ENCODE measurements around the gene EIF2B1. TPM values are rescaled to one million over a fixed set of nuclear protein-coding genes. Genes with fewer than 3 reads are reported as not detected.

EIF2B1 gene
- total and polyA plus RNA-seq, 9 of the 15 experiments (the other 6 are each of a cell fraction or from before 2014, with no cell fraction given), result 35.7 to 195 (median 67.8) TPM

- no peak for TF ChIP-seq ESRRB (CRISPR knock-in tag; IDR thresholded peaks at IDR 0.05; ENCODE audit: borderline replicate concordance)
- TF ChIP-seq CHD1 (IDR thresholded peaks at IDR 0.05; ENCODE audit: low read length), result no peak
- peak; percentile 59 for TF ChIP-seq NEUROD1 (IDR thresholded peaks at IDR 0.05; ENCODE audit: borderline replicate concordance, low read depth, low read length, partially characterized antibody)
- TF ChIP-seq ZKSCAN1 (IDR thresholded peaks at IDR 0.05; ENCODE audit: low read depth, low read length), result peak; percentile 85
- TF ChIP-seq TEAD1 (CRISPR knock-in tag; IDR thresholded peaks at IDR 0.05), result no peak
- no peak for TF ChIP-seq ZBTB8A (IDR thresholded peaks at IDR 0.05; ENCODE audit: partially characterized antibody)
- TF ChIP-seq POLR2A (conservative IDR thresholded peaks at IDR 0.05), result peak; percentile 99
- TF ChIP-seq ZNF146 (CRISPR knock-in tag; IDR thresholded peaks at IDR 0.05; ENCODE audit: unreplicated experiment), result no peak
- no peak for TF ChIP-seq PATZ1 (CRISPR knock-in tag; IDR thresholded peaks at IDR 0.05; ENCODE audit: borderline replicate concordance)
- TF ChIP-seq ZNF318 (IDR thresholded peaks at IDR 0.05; ENCODE audit: borderline replicate concordance in 1 of 2, low read depth in 1 of 2), result no peak
- peak; percentile 99 for TF ChIP-seq E2F8 (IDR thresholded peaks at IDR 0.05; ENCODE audit: low read depth, partially characterized antibody)
- peak; percentile 68 for TF ChIP-seq EP300 (IDR thresholded peaks at IDR 0.05; ENCODE audit: low read length)
Measured at GRCh38 chr12:123633379-123634141, at the start of gene EIF2B1, which contains the start of gene GTF2H3 (continued).
